GM21526 (cell line): ENCODE results near the gene HIGD2B.
"Not testable (repeated sequence)": the region's sequence is repeated elsewhere in the genome, so short reads cannot be mapped to it uniquely, and the experiment has no call there.

Experiments
- ATAC-seq: cut with Tn5 transposase; IDR thresholded peaks from one replicate; pipeline ENCODE4 v1.9.1; 2021; ENCODE audit warnings: moderate library complexity; ENCODE audit not compliant: unreplicated experiment, low FRiP score

HIGD2B gene

DNA sequence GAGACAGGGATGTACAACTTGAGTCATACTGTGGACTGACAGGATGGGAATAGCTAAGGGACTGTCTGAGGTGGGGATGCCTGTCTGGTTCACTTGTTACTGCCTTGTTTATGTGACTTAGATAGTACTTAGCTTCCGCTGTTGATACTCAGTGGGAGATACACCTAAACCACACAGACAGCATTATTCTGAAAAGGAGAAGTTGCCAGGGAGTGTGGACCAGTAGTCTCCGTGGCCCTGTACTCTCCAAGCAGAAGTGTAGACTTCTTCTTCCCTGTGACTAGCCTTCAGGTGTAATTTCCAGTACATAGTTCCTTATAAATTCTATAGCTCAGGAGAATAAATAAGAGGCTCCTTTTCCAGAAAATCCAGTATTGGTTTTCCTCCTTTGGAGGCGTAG, 5.1 kb downstream of the HIGD2B start:
- ATAC-seq = no peak

DNA sequence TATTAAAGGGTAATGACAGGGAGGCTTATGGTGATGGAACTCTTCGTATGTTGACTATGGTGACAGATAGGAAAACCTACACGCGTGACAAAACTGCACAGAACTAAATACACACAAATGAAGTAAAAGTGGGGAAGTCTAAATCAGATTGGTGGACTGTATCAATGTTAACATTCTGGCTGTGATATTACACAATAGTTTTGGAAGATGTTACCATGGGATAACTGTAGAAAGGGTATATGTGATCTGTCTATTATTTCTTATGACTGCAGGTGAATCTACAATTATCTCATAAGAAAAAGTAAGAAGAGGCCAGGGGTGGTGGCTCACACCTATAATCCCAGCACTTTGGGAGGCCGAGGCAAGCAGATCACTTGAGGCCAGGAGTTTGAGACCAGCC, 9.1 kb downstream of the HIGD2B start:
- ATAC-seq = no peak

DNA sequence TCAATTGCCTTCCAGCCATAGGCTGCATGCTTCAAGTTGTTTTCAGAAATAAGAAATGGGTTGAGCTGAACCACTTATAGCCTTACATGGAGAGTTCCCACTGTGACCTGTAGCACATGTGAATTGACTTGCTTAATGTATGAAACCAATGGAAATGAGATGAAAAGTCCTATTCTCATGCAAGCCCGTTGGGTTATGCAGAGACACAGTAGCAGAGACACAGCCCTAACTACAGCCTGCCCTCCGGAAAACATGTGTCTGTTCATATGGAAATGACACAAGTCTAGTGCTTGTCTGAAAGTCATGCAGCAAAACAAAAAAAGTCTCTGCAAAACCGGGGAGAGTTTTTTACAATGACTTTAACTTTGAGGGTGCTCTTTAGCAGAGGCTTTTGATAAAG, 14.5 kb downstream of the HIGD2B start:
- no peak for ATAC-seq

DNA sequence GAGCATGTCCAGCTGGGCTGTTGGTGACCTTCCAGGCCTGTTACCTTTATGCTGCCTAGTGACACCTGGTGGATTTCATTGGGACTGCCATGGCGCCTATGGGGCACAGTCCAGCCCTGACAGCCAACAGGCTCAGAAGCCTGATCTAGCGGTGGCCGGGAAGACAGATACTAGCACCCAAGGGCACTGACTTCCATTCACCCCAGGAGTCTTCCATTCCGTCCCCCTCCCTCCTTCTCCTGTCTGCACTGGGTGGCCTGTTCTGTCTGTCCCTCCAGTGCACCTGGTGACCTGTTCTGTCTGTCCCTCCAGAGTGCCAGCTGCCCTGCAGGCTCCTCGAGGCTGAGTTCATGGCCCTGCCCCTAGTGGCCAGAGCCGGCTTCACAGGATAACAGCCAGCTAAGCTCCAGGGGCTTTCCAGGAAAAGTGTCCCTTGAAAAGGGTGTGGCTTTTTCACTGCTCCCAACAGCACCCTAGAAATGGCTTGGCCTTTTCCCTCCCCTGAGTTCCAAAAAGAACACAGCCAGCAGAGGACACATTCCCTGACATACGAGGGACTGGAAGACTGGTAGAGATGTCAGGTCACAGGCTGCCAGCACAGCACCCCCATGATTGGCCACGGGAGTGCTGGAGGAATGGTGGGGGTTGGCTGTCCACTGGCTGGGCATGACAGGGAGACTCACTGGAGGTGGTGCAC, 15.2 kb downstream of the HIGD2B start:
- peak; percentile 66 for ATAC-seq

DNA sequence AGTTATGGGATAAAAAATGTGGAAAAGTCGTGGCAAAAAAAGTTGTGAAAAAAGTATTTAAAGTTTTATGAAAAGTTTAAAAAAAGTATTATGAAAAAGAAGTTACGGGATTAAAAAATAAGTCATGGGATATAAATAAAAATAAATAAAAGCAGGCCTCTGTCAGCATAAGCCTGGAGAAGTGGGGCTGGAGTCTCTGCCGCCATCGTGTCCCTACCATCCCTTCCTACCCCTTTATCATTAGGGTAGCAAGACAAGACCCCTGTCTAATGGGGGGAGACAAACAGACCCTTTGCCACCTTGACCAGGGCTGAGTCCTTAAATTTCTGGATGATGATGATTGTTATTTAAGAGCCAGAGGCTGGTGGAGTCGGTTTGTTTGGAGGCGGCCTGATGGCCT, 16.2 kb downstream of the HIGD2B start:
- ATAC-seq = not testable (repeated sequence)

DNA sequence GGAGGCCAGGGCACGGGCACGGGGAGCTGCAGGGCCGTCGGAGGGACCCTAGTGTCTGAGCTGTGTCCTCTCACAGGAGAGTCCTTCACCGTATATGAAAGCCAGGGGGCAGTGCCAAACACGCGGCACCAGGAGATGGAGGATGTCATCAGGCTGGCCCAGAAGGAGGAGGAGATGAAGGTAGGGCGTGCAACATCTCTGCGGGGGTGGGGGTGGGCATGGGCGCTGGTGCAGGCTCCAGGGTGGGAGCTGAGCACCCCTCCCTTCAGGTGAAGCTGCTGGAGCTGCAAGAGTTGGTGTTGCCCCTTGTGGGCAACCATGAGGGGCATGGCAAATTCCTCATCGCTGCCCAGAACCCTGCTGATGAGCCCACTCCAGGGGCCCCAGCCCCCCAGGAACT, 20.3 kb downstream of the HIGD2B start:
- ATAC-seq = not testable (repeated sequence)

DNA sequence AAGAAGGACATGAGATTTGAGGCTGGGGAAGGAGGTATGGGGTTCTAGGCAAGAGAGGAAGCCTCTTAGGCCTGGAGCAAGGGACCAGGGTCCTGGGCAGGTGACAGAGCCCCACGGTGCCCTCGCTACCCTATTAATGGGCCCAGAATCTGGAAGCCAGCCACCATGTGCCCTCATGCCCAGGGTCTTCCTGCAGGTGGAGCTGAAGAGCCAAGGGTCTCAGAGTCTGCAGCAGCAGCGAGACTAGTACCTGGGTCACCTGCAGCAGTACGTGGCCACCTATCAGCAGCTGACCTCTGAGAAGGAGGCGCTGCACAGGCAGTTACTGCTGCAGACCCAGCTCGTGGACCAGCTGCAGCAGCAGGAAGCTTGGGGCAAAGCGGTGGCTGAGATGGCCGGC, 22.1 kb downstream of the HIGD2B start:
- not testable (repeated sequence) for ATAC-seq

DNA sequence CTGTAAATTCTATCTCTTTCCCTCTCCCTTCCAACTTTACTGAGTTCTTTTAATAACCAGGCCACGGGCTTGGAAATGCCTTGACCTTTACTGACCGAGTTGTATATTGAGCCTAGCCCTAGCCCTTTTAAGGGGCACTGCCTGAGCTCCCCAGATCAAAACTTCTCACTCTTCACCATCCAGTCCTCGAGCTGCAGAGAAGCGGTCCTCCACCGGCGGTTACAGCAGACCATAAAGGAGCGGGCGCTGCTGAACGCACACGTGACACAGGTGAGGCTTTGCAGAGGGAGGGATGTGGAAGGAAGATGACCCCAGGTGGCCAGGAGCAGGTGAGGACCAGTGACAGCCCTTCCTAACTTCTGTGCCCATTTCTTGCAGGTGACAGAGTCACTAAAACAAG, 24.9 kb downstream of the HIGD2B start:
- not testable (repeated sequence) for ATAC-seq

DNA sequence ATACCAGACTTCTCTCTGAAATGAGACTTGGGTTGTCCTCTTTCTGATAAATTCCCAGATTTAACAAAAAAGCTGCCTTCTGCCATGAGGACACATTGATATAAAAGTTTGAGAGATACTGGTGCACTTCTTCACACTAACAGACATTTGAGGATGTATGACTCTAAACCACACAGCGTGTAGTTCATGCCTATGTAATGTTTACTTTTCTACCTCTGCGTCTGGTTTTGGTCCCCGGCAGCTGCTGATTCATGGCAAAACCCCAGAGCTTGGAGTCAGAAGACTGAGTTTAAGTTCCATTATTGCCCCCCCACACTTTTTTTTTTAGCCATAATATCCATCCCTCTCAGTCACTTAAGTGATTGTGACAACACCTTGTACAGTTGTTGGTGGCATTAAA, 30.0 kb downstream of the HIGD2B start:
- not testable (repeated sequence) for ATAC-seq

DNA sequence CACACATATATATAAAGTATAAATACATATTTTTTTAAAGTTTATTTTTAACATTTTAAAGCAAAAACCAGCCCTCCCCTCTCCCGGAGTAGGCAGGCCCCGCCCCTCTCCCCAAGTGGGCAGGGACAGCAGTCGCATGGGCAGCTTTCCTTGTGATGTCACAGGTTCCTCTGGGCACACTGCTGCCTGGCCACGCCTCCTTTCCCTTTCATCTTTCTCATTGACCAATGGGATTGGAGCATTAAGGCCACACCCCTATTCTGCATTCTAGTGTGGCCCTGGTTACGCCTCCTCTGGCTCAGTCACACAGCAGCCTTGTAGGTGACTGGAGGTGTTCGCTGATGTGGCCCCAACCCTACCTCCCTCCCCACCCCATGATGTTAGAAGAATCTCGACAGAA, 31.6 kb downstream of the HIGD2B start, which contains the start of gene GOLGA6B:
Gene GOLGA6B, plus strand, starts transcription at position 301 of the 400 bp plus-strand sequence. Its CDS starts 41 bp downstream, at position 342.
- ATAC-seq = not testable (repeated sequence)

DNA sequence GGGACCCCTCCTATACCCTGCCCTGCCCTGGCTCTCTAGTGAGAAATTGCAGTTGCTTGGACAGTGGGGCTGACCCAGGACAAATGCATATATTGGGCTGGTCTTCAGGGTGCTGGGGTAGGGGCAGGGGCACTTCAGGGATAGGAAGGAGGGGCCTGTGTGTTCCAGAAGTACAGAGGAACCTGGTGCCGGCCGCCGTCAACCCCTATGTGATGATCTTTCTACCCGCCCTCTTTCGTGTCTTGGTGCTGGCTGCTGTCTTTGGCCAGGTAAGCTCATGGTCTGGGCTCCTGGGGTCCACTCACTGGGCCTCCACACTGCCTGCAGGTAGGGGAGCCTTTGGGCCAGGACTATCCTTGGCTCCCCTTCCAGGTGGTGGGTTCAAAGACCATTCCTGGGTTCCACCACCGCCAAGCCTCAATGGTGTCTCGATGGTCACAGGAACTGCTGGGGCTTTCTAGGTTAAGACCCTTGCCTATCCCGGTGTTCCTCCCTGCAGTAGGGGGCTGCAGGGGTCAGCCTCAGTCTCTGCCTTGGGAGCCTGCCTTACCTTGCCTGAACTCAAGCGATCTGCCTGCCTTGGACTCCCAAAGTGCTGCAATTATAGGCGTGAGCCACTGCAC, 37.2 kb downstream of the HIGD2B start:
- ATAC-seq = not testable (repeated sequence)

DNA sequence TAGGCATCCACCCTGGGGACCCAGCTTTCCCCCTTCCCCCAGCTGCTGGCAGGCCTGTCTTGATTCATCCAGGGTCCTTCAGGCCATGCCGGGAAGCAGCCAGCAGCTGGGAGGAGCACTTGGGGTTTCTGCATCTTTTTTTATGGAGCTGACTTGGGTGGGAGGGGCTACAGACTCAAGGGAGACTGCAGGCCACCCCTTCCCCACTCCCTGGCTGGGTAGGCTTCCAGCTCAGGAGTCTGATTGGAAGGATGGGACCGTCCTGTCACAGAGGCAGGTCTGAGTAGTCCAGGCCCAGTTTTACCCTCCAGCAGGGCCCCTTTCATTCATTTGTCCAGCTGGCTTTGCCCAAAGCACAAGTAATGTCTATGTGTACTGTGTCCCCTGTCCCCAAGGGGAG, 43.7 kb downstream of the HIGD2B start:
- ATAC-seq = not testable (repeated sequence)

DNA sequence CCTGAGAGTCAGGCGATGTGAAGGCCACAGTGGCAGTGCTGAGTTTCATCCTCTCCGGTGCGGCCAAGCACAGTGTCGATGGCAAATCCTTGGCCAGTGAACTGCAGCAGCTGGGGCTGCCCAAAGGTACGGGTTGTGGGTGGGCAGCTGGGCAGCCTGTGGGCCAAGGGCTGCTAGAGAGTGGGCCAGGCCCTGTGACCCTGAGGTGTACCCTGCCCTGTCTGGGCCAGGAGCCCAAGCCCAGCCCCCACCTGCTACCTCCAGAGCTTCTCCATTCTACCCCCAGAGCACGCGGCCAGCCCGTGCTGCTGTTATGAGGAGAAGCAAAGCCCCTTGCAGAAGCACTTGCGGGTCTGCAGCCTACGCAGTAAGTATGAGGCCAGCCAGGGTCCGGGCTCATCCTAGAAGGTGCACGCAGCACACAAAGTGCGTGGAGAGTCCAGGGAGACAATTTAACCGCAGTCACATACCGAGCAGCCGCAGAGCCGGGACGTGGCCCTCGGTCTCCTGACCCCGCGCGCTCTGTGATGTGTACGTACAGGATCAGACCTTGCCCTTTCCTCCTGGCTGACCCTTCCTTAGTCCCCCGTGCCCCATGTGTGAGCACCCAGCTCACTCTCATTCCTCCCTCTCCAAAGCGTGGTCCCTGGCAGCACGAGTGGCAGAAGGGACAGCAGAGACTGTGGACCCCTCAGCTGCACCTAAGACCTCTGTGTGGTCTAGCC, 46.1 kb downstream of the HIGD2B start:
- ATAC-seq = not testable (repeated sequence)

DNA sequence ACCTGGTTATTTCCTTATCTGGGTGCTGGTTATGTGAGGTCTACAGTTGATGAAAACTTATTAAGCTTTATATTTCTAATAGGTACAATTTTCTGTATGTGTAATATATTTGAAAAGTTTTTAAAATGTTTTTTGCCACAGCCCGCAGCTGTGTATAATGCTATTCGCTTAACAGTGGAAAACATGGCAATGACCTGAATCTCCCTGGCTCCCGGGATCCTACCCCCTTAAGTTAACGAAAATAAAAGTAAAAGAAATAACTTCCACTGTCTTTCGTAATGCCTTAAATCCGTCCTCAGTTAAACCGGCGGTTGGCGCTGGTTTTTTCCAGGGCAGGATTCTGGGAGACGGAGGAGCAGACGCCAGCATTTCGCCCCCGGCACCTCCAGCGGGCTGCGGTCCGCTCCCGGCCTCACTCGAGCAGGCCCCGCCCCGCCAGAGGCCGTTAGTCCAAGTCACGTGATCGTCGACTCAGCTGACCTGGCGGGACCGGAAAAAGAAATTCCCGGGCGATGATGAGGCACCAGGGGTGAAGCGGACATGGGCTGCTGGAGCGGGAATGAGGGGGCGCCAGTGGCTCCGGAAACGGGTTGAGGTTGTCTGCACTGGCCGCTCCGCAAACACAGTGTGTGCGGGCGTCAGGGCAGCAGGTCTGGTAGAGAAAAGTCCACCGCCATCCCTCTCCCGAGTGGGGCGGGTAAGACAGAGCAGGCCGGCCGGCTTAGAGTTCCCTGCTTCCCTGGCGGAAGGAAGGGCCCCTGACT, 49.3 kb downstream of the HIGD2B start:
- peak; percentile 78 for ATAC-seq

DNA sequence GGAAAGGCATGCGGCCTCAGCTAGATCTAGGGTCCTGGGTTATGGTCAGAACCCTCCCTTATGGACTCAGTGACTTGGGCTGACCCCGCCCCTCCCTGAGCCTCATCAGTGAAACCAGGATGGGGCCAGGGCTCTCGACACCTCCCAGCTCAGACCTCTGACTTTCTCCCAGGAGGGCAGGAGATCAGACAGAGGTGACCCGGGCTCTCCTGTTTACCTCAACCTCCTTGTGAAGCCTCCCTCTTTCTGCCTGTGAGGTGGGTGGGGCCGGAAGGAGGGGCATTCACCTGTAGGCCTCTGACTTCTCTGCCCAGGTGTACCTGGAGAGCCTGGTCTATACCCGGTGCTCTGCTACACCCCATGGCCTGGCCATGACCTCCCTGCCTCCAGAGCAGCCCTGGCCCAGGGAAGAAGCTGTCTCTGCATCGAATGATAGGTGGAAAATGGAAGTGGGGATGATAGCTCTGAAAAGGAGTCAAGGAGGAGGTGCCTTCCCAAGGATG, 56.9 kb downstream of the HIGD2B start:
- ATAC-seq = not testable (repeated sequence)

DNA sequence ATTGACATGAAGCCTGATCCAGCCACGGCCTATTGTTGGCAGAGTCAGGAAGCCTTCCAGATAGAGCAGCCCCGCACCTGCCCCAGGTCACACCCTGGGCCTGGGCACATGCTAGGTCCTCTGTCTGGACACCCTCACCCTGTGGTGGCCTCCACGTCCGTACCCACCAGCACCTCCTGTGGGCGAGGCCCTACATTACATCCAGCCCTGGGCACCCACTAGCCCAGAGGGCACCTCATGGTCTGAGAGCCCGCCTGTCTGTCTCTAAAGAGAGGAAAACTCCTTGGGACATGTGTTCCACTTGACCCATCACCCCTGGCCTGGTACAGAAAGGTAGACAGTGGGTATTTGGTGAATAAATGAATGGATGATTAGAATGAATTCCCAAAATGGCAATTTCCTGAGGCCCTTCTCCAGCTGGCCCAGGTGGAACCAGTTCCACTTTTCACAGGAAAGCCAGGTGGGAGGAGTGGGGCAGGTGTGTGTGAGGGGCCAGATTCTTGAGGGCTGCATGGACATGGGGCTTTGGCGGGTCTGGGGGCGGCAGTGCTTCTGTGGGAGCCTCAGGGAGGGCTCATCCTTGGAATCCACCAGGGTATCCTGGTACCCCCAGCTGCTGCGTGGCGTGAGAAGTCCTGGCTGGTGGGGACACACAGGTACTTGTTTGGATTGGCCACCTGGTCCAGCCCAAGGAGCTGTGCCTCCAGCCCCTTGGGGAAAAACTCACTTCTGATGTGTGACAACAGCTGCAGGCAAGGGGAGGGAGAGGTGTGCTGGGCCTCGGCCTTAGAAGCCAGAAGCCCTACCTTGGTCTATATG, 57.5 kb downstream of the HIGD2B start:
- ATAC-seq = not testable (repeated sequence)

DNA sequence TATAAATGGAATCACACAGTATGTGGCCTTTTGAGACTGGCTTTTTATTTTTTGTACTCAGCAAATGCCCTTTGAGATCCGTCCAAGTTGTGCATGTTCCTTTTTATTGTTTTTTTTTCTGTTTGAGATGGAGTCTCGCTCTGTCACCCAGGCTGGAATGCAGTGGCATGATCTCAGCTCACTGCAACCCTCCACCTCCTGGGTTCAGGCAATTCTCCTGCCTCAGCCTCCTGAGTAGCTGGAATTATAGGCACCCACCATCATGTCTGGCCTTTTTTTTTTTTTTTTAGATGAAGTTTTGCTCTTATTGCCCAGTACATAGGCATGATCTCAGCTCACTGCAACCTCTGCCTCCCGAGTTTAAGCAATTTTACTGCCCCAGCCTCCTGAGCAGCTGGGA, 59.8 kb downstream of the HIGD2B start:
- not testable (repeated sequence) for ATAC-seq
